DOHH2 (cell line): ENCODE measurements around the gene KRTAP20-2.

Experiments
- H3F3A ChIP-seq: fragments of 200-600 bp; sonication (generic), shearing (Covaris generic); 2 replicates; pipeline ENCODE4 v1.6.0; 2016; ENCODE audit warnings: antibody characterized with exemption, mild to moderate bottlenecking; ENCODE audit not compliant: control insufficient read depth, insufficient read depth
- H3K27ac ChIP-seq: fragments of 200-600 bp; sonication (generic); 2 replicates; pipeline ENCODE4 v1.5.1; 2014; ENCODE audit warnings: low read depth, mild to moderate bottlenecking, low read length, moderate library complexity
- H3K27me3 ChIP-seq: fragments of 200-600 bp; sonication (generic); 2 replicates; pipeline ENCODE4 v1.6.1; 2014; ENCODE audit warnings: mild to moderate bottlenecking, low read length, mixed read lengths; ENCODE audit not compliant: control insufficient read depth
- H3K36me3 ChIP-seq: fragments of 200-600 bp; sonication (generic); 2 replicates; pipeline ENCODE4 v1.6.1; 2014; ENCODE audit warnings: mild to moderate bottlenecking, low read length, moderate library complexity, mixed read lengths; ENCODE audit not compliant: control insufficient read depth
- H3K4me1 ChIP-seq: fragments of 200-600 bp; sonication (generic); 2 replicates; pipeline ENCODE4 v1.6.1; 2014; ENCODE audit warnings: mild to moderate bottlenecking, low read length, mixed read lengths; ENCODE audit not compliant: control insufficient read depth
- H3K4me2 ChIP-seq: fragments of 200-600 bp; sonication (generic); 2 replicates; pipeline ENCODE4 v1.6.0; 2014; ENCODE audit warnings: mild to moderate bottlenecking, low read length, moderate library complexity
- H3K4me3 ChIP-seq: fragments of 200-600 bp; sonication (generic); 2 replicates; pipeline ENCODE4 v1.5.1; 2014; ENCODE audit warnings: mild to moderate bottlenecking, low read length, mixed read lengths
- H3K79me2 ChIP-seq: fragments of 200-600 bp; sonication (generic); 2 replicates; pipeline ENCODE4 v1.6.1; 2014; ENCODE audit warnings: mild to moderate bottlenecking, low read length, mixed read lengths; ENCODE audit not compliant: control insufficient read depth
- H3K9me2 ChIP-seq: fragments of 200-600 bp; sonication (generic); replicated peaks from 2 replicates; pipeline ENCODE4 v1.6.1; 2014; ENCODE audit warnings: mild to moderate bottlenecking, low read length, mixed read lengths; ENCODE audit not compliant: control insufficient read depth
- H3K9me3 ChIP-seq: fragments of 200-600 bp; sonication (generic); 2 replicates; pipeline ENCODE4 v1.6.1; 2014; ENCODE audit warnings: antibody characterized with exemption, low read length, mixed read lengths; ENCODE audit not compliant: control insufficient read depth, insufficient read depth
- H4K20me1 ChIP-seq: fragments of 200-600 bp; sonication (generic); 2 replicates; pipeline ENCODE4 v1.6.0; 2014; ENCODE audit warnings: low read depth, mild to moderate bottlenecking, antibody characterized with exemption, low read length, moderate library complexity; ENCODE audit not compliant: control insufficient read depth, insufficient read depth
- EZH2phosphoT487 ChIP-seq: fragments of 200-600 bp; sonication (generic); IDR thresholded peaks from 2 replicates; pipeline ENCODE4 v1.6.1; 2017; ENCODE audit warnings: borderline replicate concordance, mild to moderate bottlenecking, antibody characterized with exemption, low read length, moderate library complexity, mixed read lengths
- TF ChIP-seq, protein P1 (sequence below): fragments of 200-600 bp; sonication (generic); IDR thresholded peaks from one replicate; pipeline ENCODE4 v1.5.1; 2014; ENCODE audit warnings: antibody characterized with exemption, mild to moderate bottlenecking, low read depth, low read length; ENCODE audit not compliant: poor library complexity, severe bottlenecking

KRTAP20-2 gene

DNA sequence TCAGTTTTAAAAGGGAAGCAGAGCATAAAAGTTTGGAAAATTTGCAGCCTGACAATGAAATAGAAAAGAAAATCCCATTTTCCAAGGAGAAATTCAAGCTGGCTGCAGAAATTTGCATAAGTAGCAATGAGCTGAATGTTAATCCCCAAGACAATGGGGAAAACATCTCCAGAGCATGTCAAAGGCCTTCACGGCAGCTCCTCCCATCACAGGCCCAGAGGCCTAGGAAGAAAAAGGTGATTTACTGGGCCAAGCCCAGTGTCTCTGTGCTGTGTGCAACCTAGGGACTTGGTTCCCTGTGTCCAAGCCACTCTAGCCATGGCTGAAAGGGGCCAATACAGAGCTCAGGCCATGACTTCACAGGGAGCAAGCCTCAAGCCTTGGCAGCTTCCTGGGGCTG is 33.8 kb downstream of the KRTAP20-2 start:
- 0 out of 2 replicates have a peak, but pooled peaks cover under 1% of the 10 kb centered on the region for H3K9me3 ChIP-seq
- H3K27ac ChIP-seq, result no peak overlapping the region
- H3K4me1 ChIP-seq, result no peaks in the 10 kb centered on the region
- H3K9me2 ChIP-seq, result no peaks in the 10 kb centered on the region
- H3K79me2 ChIP-seq, result no peaks in the 10 kb centered on the region
- no peak overlapping the region for H3K4me3 ChIP-seq
- no peaks in the 10 kb centered on the region for H3F3A ChIP-seq
- no peak overlapping the region for H3K4me2 ChIP-seq
- H3K36me3 ChIP-seq, result no peaks in the 10 kb centered on the region
- TF ChIP-seq, protein P1, sequence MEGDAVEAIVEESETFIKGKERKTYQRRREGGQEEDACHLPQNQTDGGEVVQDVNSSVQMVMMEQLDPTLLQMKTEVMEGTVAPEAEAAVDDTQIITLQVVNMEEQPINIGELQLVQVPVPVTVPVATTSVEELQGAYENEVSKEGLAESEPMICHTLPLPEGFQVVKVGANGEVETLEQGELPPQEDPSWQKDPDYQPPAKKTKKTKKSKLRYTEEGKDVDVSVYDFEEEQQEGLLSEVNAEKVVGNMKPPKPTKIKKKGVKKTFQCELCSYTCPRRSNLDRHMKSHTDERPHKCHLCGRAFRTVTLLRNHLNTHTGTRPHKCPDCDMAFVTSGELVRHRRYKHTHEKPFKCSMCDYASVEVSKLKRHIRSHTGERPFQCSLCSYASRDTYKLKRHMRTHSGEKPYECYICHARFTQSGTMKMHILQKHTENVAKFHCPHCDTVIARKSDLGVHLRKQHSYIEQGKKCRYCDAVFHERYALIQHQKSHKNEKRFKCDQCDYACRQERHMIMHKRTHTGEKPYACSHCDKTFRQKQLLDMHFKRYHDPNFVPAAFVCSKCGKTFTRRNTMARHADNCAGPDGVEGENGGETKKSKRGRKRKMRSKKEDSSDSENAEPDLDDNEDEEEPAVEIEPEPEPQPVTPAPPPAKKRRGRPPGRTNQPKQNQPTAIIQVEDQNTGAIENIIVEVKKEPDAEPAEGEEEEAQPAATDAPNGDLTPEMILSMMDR, result no peak
- TF ChIP-seq EZH2phosphoT487, result no peak
- no peaks in the 10 kb centered on the region for H4K20me1 ChIP-seq
- H3K27me3 ChIP-seq, result no peaks in the 10 kb centered on the region

DNA sequence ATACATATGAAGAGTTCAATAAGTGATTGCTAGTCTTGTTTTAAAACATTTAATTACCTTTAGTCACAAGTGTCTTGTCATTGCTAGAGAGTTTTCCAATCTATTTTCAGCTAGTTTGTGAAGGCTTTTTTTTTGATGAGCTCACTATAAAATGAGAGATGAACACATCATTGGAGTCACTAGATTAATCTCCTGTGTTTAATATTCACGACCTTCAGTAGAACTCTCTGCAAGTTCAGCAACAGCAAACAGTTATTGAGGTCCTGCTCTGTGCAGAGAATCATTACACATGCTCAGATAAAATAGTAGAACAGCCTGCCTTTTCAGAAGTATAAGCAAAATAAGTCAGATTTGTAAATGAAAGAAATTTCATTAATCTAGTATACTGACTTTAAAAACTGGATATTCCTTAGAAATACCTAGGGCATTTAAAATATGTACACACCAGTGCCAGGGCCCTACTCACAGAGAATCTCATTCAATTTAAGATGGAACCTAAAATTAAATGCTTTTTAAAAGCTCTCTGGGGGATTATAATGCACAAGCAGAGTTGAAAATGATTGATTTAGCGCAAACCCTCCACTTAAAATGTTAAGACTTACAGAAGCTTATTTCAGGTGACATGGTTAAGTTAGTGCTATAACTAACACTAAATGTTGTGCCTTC is 38.1 kb downstream of the KRTAP20-2 start:
- H3K36me3 ChIP-seq, result no peaks in the 10 kb centered on the region
- no peak for TF ChIP-seq EZH2phosphoT487
- TF ChIP-seq, protein P1, result no peak
- no peaks in the 10 kb centered on the region for H3K4me1 ChIP-seq

DNA sequence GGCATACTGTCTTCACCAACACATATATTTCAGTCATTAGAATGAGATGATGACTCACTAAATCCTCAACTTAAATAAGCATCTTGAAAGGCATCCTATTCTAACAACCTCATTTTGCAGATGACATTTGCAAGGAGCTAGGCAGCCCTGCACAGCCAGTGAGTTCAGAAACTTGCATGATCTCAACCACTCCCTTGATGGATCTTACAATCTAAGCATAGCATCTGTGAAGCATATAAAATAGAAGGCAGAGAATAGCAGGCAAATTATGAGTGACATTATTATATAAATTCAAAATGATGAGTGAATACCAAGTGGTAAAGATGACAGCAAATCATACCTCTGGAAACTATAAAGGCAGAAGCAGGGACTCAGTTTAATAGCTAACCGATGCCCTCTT is 39.3 kb downstream of the KRTAP20-2 start:
- no peaks in the 10 kb centered on the region for H3K9me2 ChIP-seq
- no peaks in the 10 kb centered on the region for H4K20me1 ChIP-seq
- no peaks in the 10 kb centered on the region for H3F3A ChIP-seq
- H3K79me2 ChIP-seq, result no peaks in the 10 kb centered on the region
- no peak overlapping the region for H3K4me3 ChIP-seq
- TF ChIP-seq EZH2phosphoT487, result no peak
- TF ChIP-seq, protein P1, result no peak
- H3K36me3 ChIP-seq, result no peaks in the 10 kb centered on the region
- no peak overlapping the region for H3K4me2 ChIP-seq
- H3K27me3 ChIP-seq, result no peaks in the 10 kb centered on the region
- no peak overlapping the region for H3K27ac ChIP-seq
- H3K9me3 ChIP-seq, result no peaks in the 10 kb centered on the region
- H3K4me1 ChIP-seq, result no peaks in the 10 kb centered on the region

More for the DNA sequence above, 38.1 kb downstream of the KRTAP20-2 start:
- Histone ChIP-seq H3K9me3 (no peaks in the 10 kb centered on the region), H3K4me3 (no peak overlapping the region), H3K27ac (no peak overlapping the region), H4K20me1 (no peaks in the 10 kb centered on the region), H3K79me2 (no peaks in the 10 kb centered on the region), H3K9me2 (no peaks in the 10 kb centered on the region), H3K27me3 (no peaks in the 10 kb centered on the region), H3K4me2 (no peak overlapping the region), H3F3A (no peaks in the 10 kb centered on the region)
